Activated T-helper 1 cell treated with anti-CD3 and anti-CD28 coated beads, Interleukin-2, amount 50 U/mL, for 16 hours (primary cell): ENCODE measurements around the gene FGGY.
"Not testable (repeated sequence)": the region's sequence is repeated elsewhere in the genome, so short reads cannot be mapped to it uniquely, and the experiment has no call there.

Experiments
- DNase-seq, 2 donors: peaks; one replicate each; pipeline ENCODE4 v3.0.0-alpha.2; 2020; ENCODE audit warnings: low read depth in 1 of 2, low spot score in 1 of 2

The FGGY gene

GRCh38 chr1:59477286-59477685 is 180.4 kb downstream of the FGGY start:
- DNase-seq = no peak

GRCh38 chr1:59477867-59478266 is 181.0 kb downstream of the FGGY start:
- no peak for DNase-seq

GRCh38 chr1:59478822-59479221 is 181.9 kb downstream of the FGGY start:
- DNase-seq = no peak

GRCh38 chr1:59480188-59480888 is 183.4 kb downstream of the FGGY start:
- DNase-seq = no peak

GRCh38 chr1:59481881-59482505 is 185.1 kb downstream of the FGGY start:
- DNase-seq = no peak

GRCh38 chr1:59482986-59483385 is 186.1 kb downstream of the FGGY start:
- DNase-seq = no peak

- DNase-seq = no peak
Observed at GRCh38 chr1:59484096-59484495, 187.2 kb downstream of the FGGY start.

GRCh38 chr1:59485171-59485570 is 188.3 kb downstream of the FGGY start:
- DNase-seq = no peak

- DNase-seq = no peak
Observed at GRCh38 chr1:59485949-59486348, 189.1 kb downstream of the FGGY start.

- no peak for DNase-seq
Observed at GRCh38 chr1:59486615-59487014, 189.7 kb downstream of the FGGY start.

- no peak for DNase-seq
Observed at GRCh38 chr1:59487335-59488031, 190.6 kb downstream of the FGGY start.

- no peak for DNase-seq
Observed at GRCh38 chr1:59492500-59492899, 195.6 kb downstream of the FGGY start.

GRCh38 chr1:59494145-59494833 is 197.4 kb downstream of the FGGY start:
- no peak for DNase-seq

- not testable (repeated sequence) for DNase-seq
Observed at GRCh38 chr1:59496156-59496555, 199.3 kb downstream of the FGGY start.

GRCh38 chr1:59497616-59498015 is 200.7 kb downstream of the FGGY start:
- DNase-seq = no peak

GRCh38 chr1:59498640-59499039 is 201.7 kb downstream of the FGGY start:
- no peak for DNase-seq

- no peak for DNase-seq
Observed at GRCh38 chr1:59499273-59499942, 202.5 kb downstream of the FGGY start.

GRCh38 chr1:59499943-59500569 is 203.2 kb downstream of the FGGY start:
- DNase-seq = no peak

- DNase-seq = no peak
Observed at GRCh38 chr1:59500950-59501742, 204.3 kb downstream of the FGGY start.
